HepG2 (cell line): ENCODE data around the gene INTS7. TPM values are rescaled to one million over a fixed set of nuclear protein-coding genes. Genes with fewer than 3 reads are reported as not detected.
A peak's percentile ranks its signal among the peaks of the same experiment; 100 is the strongest.

ENCODE experiments used
- DRAP1 ChIP-seq: IDR thresholded peaks from 2 replicates; pipeline ENCODE4 v1.6.1; 2016; ENCODE audit warnings: missing genetic modification reagents, missing compliant biosample characterization
- ERF ChIP-seq: IDR thresholded peaks from 2 replicates; pipeline ENCODE4 v1.6.1; 2018; ENCODE audit warnings: missing biosample characterization, missing genetic modification reagents
- FOXJ3 ChIP-seq: sonication (generic); formaldehyde crosslinking; IDR thresholded peaks from 2 replicates; pipeline ENCODE4 v1.4.0; 2020; ENCODE audit warnings: missing genetic modification reagents, mild to moderate bottlenecking, borderline replicate concordance
- HMGA1 ChIP-seq: sonication (generic); formaldehyde crosslinking; conservative IDR thresholded peaks from 2 replicates; pipeline ENCODE4 v1.4.0; 2020; ENCODE audit warnings: missing genetic modification reagents
- ISX ChIP-seq: sonication (generic); formaldehyde crosslinking; conservative IDR thresholded peaks from 2 replicates; pipeline ENCODE4 v1.5.0; 2020; ENCODE audit warnings: missing genetic modification reagents
- KDM5A ChIP-seq: fragments of 200-600 bp; sonication (generic); IDR thresholded peaks from 2 replicates; pipeline ENCODE4 v1.7.0; 2018; ENCODE audit warnings: antibody characterized with exemption, mild to moderate bottlenecking, low read length, borderline replicate concordance
- KDM5B ChIP-seq: sonication (generic); formaldehyde crosslinking; IDR thresholded peaks from 2 replicates; pipeline ENCODE4 v1.4.0; 2020; ENCODE audit warnings: missing genetic modification reagents, mild to moderate bottlenecking, borderline replicate concordance
- NCOR1 ChIP-seq: fragments of 200-600 bp; sonication (generic); IDR thresholded peaks from 2 replicates; pipeline ENCODE4 v1.7.0; 2017; ENCODE audit warnings: antibody characterized with exemption, low read length, borderline replicate concordance
- NKX3-1 ChIP-seq: sonication (generic); formaldehyde crosslinking; IDR thresholded peaks from 2 replicates; pipeline ENCODE4 v1.5.0; 2020; ENCODE audit warnings: missing genetic modification reagents
- PAWR ChIP-seq: sonication (generic); formaldehyde crosslinking; IDR thresholded peaks from 2 replicates; pipeline ENCODE4 v1.4.0; 2020; ENCODE audit warnings: missing genetic modification reagents, mild to moderate bottlenecking, borderline replicate concordance
- PLSCR1 ChIP-seq: sonication (generic); formaldehyde crosslinking; IDR thresholded peaks from 2 replicates; pipeline ENCODE4 v1.5.0; 2020; ENCODE audit warnings: missing genetic modification reagents, mild to moderate bottlenecking, borderline replicate concordance
- REXO4 ChIP-seq: sonication (generic); formaldehyde crosslinking; IDR thresholded peaks from 2 replicates; pipeline ENCODE4 v1.8.0; 2022; ENCODE audit warnings: missing genetic modification reagents, mild to moderate bottlenecking, borderline replicate concordance
- SMAD9 ChIP-seq: sonication (generic); formaldehyde crosslinking; IDR thresholded peaks from 2 replicates; pipeline ENCODE4 v1.5.1; 2020; ENCODE audit warnings: mild to moderate bottlenecking, missing genetic modification reagents
- SNRNP70 ChIP-seq: fragments of 200-400 bp; formaldehyde crosslinking; IDR thresholded peaks from 2 replicates; pipeline ENCODE4 v1.6.1; 2017; ENCODE audit warnings: mild to moderate bottlenecking, low read depth, low read length, moderate library complexity
- SRY ChIP-seq: sonication (generic); formaldehyde crosslinking; IDR thresholded peaks from 2 replicates; pipeline ENCODE4 v1.8.0; 2022; ENCODE audit warnings: mild to moderate bottlenecking, missing genetic modification reagents
- SYNCRIP ChIP-seq: fragments of 200-400 bp; formaldehyde crosslinking; IDR thresholded peaks from 2 replicates; pipeline ENCODE4 v1.6.1; 2018; ENCODE audit warnings: mild to moderate bottlenecking, low read depth, low read length; ENCODE audit not compliant: insufficient read depth
- TCF12 ChIP-seq, 2 experiments: fragments of 450-650 bp in 1 of 2; sonication (generic) in 1 of 2; formaldehyde crosslinking in 1 of 2; IDR thresholded peaks; 2 replicates each; pipeline versions ENCODE4 v1.6.1 to v1.8.0; 2017 to 2022; ENCODE audit warnings: antibody characterized with exemption in 1 of 2, mild to moderate bottlenecking in 1 of 2, missing genetic modification reagents in 1 of 2, moderate library complexity in 1 of 2
- THAP7 ChIP-seq: sonication (generic); formaldehyde crosslinking; IDR thresholded peaks from 2 replicates; pipeline ENCODE4 v1.8.1; 2023; ENCODE audit warnings: mild to moderate bottlenecking, missing genetic modification reagents
- ZNF124 ChIP-seq: sonication (generic); formaldehyde crosslinking; IDR thresholded peaks from 2 replicates; pipeline ENCODE4 v1.4.0; 2020; ENCODE audit warnings: missing genetic modification reagents
- ZNF383 ChIP-seq: sonication (generic); formaldehyde crosslinking; IDR thresholded peaks from 2 replicates; pipeline ENCODE4 v1.4.0; 2020; ENCODE audit warnings: missing genetic modification reagents, mild to moderate bottlenecking, borderline replicate concordance
- ZNF510 ChIP-seq: sonication (generic); formaldehyde crosslinking; IDR thresholded peaks from 2 replicates; pipeline ENCODE4 v1.4.0; 2020; ENCODE audit warnings: low read depth, mild to moderate bottlenecking, missing genetic modification reagents
- ZNF577 ChIP-seq: sonication (generic); formaldehyde crosslinking; IDR thresholded peaks from 2 replicates; pipeline ENCODE4 v1.4.0; 2020; ENCODE audit warnings: mild to moderate bottlenecking, low read depth, missing genetic modification reagents, borderline replicate concordance
- ZNF704 ChIP-seq: sonication (generic); formaldehyde crosslinking; IDR thresholded peaks from 2 replicates; pipeline ENCODE4 v1.8.1; 2023; ENCODE audit warnings: mild to moderate bottlenecking, inconsistent platforms, moderate library complexity, missing genetic modification reagents, borderline replicate concordance
- polyA plus RNA-seq, 8 experiments: library from polyadenylated mRNA; depleted of rRNA in 3 of 8; stranded (reverse) in 7 of 8; unstranded in 1 of 8; fragments of >200 nt; fragmentation: Illumina TruSeq in 4 of 8; extraction: Trizol in 4 of 8; gene quantifications; 2 replicates each; pipeline versions ENCODE4 v1.2.1 to v1.2.3, GENCODE V29; 2011 to 2016; ENCODE audit warnings: low read depth in 4 of 8, missing spikeins in 1 of 8, mixed read lengths in 1 of 8; ENCODE audit not compliant: insufficient read depth in 1 of 8
- total RNA-seq, 5 experiments: library from RNA; depleted of rRNA; stranded (reverse); fragments of >200 nt; fragmentation: Illumina TruSeq; extraction: Trizol; gene quantifications; 2 replicates each; pipeline ENCODE4 v1.2.3, GENCODE V29; 2016; ENCODE audit warnings: low read depth in 1 of 5

Gene INTS7
- total and polyA plus RNA-seq, 2 of the 13 experiments (the other 11 are each of a cell fraction or from before 2014, with no cell fraction given) = 18.3 to 22.4 TPM

GRCh38 chr1:212035835-212036605 lies 663 bp upstream of the INTS7 start (continued):
- TF ChIP-seq ZNF704 (CRISPR knock-in tag) = no peak
- no peak for TF ChIP-seq SMAD9 (CRISPR knock-in tag)
- no peak for TF ChIP-seq PLSCR1 (CRISPR knock-in tag)
- no peak for TF ChIP-seq DRAP1 (CRISPR knock-in tag)
- no peak for TF ChIP-seq TCF12 (IDR thresholded peaks at IDR 0.05)
- TF ChIP-seq TCF12 (CRISPR knock-in tag; IDR thresholded peaks at IDR 0.05) = no peak
- TF ChIP-seq FOXJ3 (CRISPR knock-in tag) = no peak
- TF ChIP-seq ZNF577 (CRISPR knock-in tag) = no peak
- 0 out of 2 replicates have a peak, but pooled peaks have one; percentile 7 for TF ChIP-seq ZNF510 (CRISPR knock-in tag)
- TF ChIP-seq NKX3-1 (CRISPR knock-in tag) = no peak
- no peak for TF ChIP-seq SYNCRIP
- no peak for TF ChIP-seq THAP7 (CRISPR knock-in tag)
- TF ChIP-seq PAWR (CRISPR knock-in tag) = no peak
- no peak for TF ChIP-seq ISX (CRISPR knock-in tag)
- TF ChIP-seq ZNF124 = no peak
- no peak for TF ChIP-seq ZNF383 (CRISPR knock-in tag)
- TF ChIP-seq KDM5A = peak; percentile 69
- TF ChIP-seq ERF = no peak
- TF ChIP-seq KDM5B = no peak; the same call in 1 of the 2 replicates
- TF ChIP-seq SNRNP70 = no peak
- peak; percentile 74; the same call in 1 of the 2 replicates for TF ChIP-seq SRY (CRISPR knock-in tag)
- no peak for TF ChIP-seq NCOR1
- no peak for TF ChIP-seq HMGA1 (CRISPR knock-in tag)
- no peak for TF ChIP-seq REXO4 (CRISPR knock-in tag)
